Left renal pelvis (tissue), 4 donors: ENCODE results near the gene BCAP31. TPM values are rescaled to one million over a fixed set of nuclear protein-coding genes. Genes with fewer than 3 reads are reported as not detected.
"Not testable (repeated sequence)": the region's sequence is repeated elsewhere in the genome, so short reads cannot be mapped to it uniquely, and the experiment has no call there.

Experiments used
- DNase-seq, 4 donors: peaks; one replicate each; pipeline ENCODE4 v3.0.0-alpha.2; 2013; ENCODE audit warnings: low read depth in 4 of 4, low spot score in 3 of 4
- polyA plus RNA-seq, 4 donors: library from polyadenylated mRNA; unstranded; fragments of 120-200 nt; gene quantifications; one replicate each; pipeline ENCODE4 v1.2.1, GENCODE V29; 2013; ENCODE audit not compliant: insufficient read length in 4 of 4

Gene BCAP31
- polyA plus RNA-seq, 4 donors: 100 to 199 (median 181) TPM

GRCh38 chrX:153685156-153685536 lies 39.0 kb downstream of the BCAP31 start:
- no peak for DNase-seq

- DNase-seq: no peak
These were observed 39.6 kb downstream of the BCAP31 start for GRCh38 chrX:153684467-153685155.

GRCh38 chrX:153683486-153683885 lies 40.7 kb downstream of the BCAP31 start:
- not testable (repeated sequence) for DNase-seq

GRCh38 chrX:153681175-153681574 lies 43.0 kb downstream of the BCAP31 start:
- no peak for DNase-seq

GRCh38 chrX:153674219-153674851 lies 49.9 kb downstream of the BCAP31 start:
- no peak for DNase-seq

- no peak for DNase-seq
These were observed 50.6 kb downstream of the BCAP31 start, which contains the start of gene PNCK for GRCh38 chrX:153673428-153674218. Gene PNCK, minus strand, starts transcription at chrX:153673813. Its CDS starts 737 bp downstream, at chrX:153673076.

- no peak for DNase-seq
These were observed 51.4 kb downstream of the BCAP31 start for GRCh38 chrX:153672531-153673427.

- no peak for DNase-seq
These were observed 52.3 kb downstream of the BCAP31 start for GRCh38 chrX:153671589-153672530.

- no peak for DNase-seq
These were observed 53.2 kb downstream of the BCAP31 start for GRCh38 chrX:153670748-153671588.

- no peak for DNase-seq
These were observed 54.1 kb downstream of the BCAP31 start for GRCh38 chrX:153669901-153670731.

GRCh38 chrX:153669174-153669890 lies 54.9 kb downstream of the BCAP31 start:
- no peak for DNase-seq

GRCh38 chrX:153668423-153669173 lies 55.6 kb downstream of the BCAP31 start:
- DNase-seq: no peak

- DNase-seq: peak in 2 of 4 donors; percentile 64 to 69
These were observed 56.2 kb downstream of the BCAP31 start for GRCh38 chrX:153667956-153668396.

- DNase-seq: no peak
These were observed 56.8 kb downstream of the BCAP31 start for GRCh38 chrX:153667281-153667955.

- DNase-seq: no peak
These were observed 58.4 kb downstream of the BCAP31 start for GRCh38 chrX:153665726-153666306.
